Activated CD4-positive, alpha-beta memory T cell treated with anti-CD3 and anti-CD28 coated beads, Interleukin-2, amount 10 ng/mL, durations not matched to agents 7 days and 5 days (primary cell): ENCODE results near the gene MAP3K4. TPM values are rescaled to one million over a fixed set of nuclear protein-coding genes. Genes with fewer than 3 reads are reported as not detected.
A peak's percentile ranks its signal among the peaks of the same experiment; 100 is the strongest.
"Not testable (repeated sequence)": the region's sequence is repeated elsewhere in the genome, so short reads cannot be mapped to it uniquely, and the experiment has no call there.

Experiments
- CTCF ChIA-PET: fragments of 350-600 bp; sonication (Branson Sonifier 250); formaldehyde crosslinking; loops from one replicate; lab custom pipeline; 2021; ENCODE audit warnings: antibody characterized with exemption, inconsistent platforms; lab: Charles Lee
- POLR2A ChIA-PET: fragments of 350-600 bp; sonication (Branson Sonifier 250); formaldehyde crosslinking; loops from one replicate; lab custom pipeline; 2021; ENCODE audit warnings: antibody characterized with exemption; lab: Charles Lee
- DNase-seq: peaks from one replicate; pipeline ENCODE4 v3.0.0-alpha.2; 2020
- H3K27ac Mint-ChIP-seq: one replicate; pipeline ENCODE4 v1.8.0; 2021; ENCODE audit warnings: mild to moderate bottlenecking, mixed read lengths
- H3K27me3 Mint-ChIP-seq: one replicate; pipeline ENCODE4 v1.8.0; 2021; ENCODE audit warnings: mixed read lengths
- H3K36me3 Mint-ChIP-seq: one replicate; pipeline ENCODE4 v1.8.0; 2021; ENCODE audit warnings: low read depth, mixed read lengths
- H3K4me1 Mint-ChIP-seq: one replicate; pipeline ENCODE4 v1.8.0; 2021; ENCODE audit warnings: mixed read lengths
- H3K4me3 Mint-ChIP-seq: one replicate; pipeline ENCODE4 v1.8.0; 2021; ENCODE audit warnings: mild to moderate bottlenecking, mixed read lengths
- H3K9me3 Mint-ChIP-seq: one replicate; pipeline ENCODE4 v1.8.0; 2021; ENCODE audit warnings: mixed read lengths
- total RNA-seq, 2 experiments: library from RNA; stranded (reverse); gene quantifications; one replicate each; pipeline ENCODE4 v1.2.3, GENCODE V29; 2021

MAP3K4 gene
- total RNA-seq, 2 experiments from 2014 or later: 40.0 to 50.6 TPM

DNA sequence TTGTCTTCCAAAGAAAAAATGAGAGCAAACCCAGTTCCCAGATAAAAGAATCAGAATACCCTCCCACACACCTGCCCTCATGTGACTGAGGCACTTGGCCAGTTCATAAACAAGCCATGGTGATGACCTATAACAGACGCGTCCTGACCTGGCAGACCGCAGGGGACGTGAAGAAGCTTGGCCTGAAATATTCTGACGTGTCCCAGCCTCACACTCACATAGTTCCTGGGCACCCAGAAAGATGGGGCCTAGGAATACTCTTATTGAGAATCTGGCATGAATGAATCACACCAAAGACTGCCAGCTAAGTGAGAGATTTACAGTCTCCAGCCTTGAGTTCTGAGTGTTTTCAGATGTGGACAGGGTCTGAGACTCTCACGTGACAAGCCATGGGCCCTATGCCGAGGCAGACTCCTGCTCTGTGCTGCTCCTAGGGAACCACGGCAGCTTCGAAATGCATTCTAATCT is 17.2 kb upstream of the MAP3K4 start:
- no peaks in the 10 kb centered on the region for H3K9me3 Mint-ChIP-seq
- H3K4me1 Mint-ChIP-seq: no peaks in the 10 kb centered on the region
- ChIA-PET POLR2A (no interaction called here), CTCF (no interaction called here)
- no peaks in the 10 kb centered on the region for H3K36me3 Mint-ChIP-seq
- H3K4me3 Mint-ChIP-seq: no peak overlapping the region
- DNase-seq: no peak
- peaks cover 6% of the 10 kb centered on the region for H3K27me3 Mint-ChIP-seq
- no peak overlapping the region for H3K27ac Mint-ChIP-seq

DNA sequence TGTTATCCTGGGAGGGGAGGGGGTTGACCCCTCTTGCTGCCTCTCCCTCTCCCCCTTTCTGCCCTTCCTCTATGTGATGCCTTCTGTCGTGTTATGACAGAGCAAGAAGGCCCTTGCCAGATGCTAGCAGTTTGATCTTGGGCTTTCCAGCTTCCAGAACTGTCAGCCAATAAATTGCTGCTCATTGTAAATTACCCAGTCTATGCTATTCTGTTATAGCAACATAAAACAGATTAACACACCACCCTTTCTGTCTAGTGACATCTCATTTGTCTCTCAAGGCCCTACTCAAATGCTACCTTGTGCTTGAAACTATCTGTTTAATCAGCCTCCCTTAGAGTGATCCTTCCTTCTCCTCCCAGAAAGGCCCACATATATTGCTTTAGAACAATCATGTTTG is 16.4 kb upstream of the MAP3K4 start:
- CTCF ChIA-PET: no interaction called here
- Mint-ChIP-seq H3K27ac (no peak overlapping the region), H3K4me3 (no peak overlapping the region), H3K9me3 (no peaks in the 10 kb centered on the region), H3K4me1 (no peaks in the 10 kb centered on the region), H3K27me3 (peaks cover 6% of the 10 kb centered on the region), H3K36me3 (no peaks in the 10 kb centered on the region)
- POLR2A ChIA-PET: no interaction called here
- DNase-seq: no peak

DNA sequence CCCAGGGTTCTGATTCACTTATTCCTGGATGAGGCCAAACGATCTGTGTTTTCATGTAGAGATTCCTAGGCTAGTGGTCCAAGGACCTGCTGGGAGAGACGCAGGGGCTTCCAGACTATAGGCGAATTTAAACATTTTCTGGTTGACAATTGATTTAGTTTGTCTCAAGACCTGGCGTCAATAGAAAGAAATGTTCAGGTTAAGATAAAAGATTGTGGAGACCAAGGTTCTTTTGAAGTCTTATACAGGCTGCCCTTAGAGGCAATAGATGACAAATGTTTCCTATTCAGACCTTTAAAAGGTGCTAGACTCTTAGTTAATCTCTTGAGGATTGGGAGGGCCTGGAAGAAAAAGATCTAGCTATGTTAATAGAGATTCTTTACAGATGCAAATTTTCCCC is 15.6 kb upstream of the MAP3K4 start:
- H3K4me3 Mint-ChIP-seq, DNase-seq, H3K36me3 Mint-ChIP-seq, CTCF ChIA-PET, H3K9me3 Mint-ChIP-seq, H3K27me3 Mint-ChIP-seq, H3K27ac Mint-ChIP-seq, POLR2A ChIA-PET, H3K4me1 Mint-ChIP-seq: not testable (repeated sequence)

GRCh38 chr6:160978141-160978901 is 13.2 kb upstream of the MAP3K4 start:
- Mint-ChIP-seq H3K9me3 (peaks cover 9% of the 10 kb centered on the region), H3K27me3 (peaks cover 11% of the 10 kb centered on the region), H3K27ac (no peak overlapping the region), H3K36me3 (peaks cover 4% of the 10 kb centered on the region), H3K4me3 (no peak overlapping the region), H3K4me1 (no peaks in the 10 kb centered on the region)
- ChIA-PET POLR2A (no interaction called here), CTCF (interaction anchor here (0.9 kb wide), 1 partner anchor 395 kb away, joined by 4 read pairs; no protein-coding TSS in a partner anchor)
- no peak for DNase-seq

GRCh38 chr6:160979061-160979708 is 12.4 kb upstream of the MAP3K4 start:
- H3K9me3 Mint-ChIP-seq: peaks cover 16% of the 10 kb centered on the region
- no peak for DNase-seq
- no peak overlapping the region for H3K27ac Mint-ChIP-seq
- peaks cover 7% of the 10 kb centered on the region for H3K36me3 Mint-ChIP-seq
- ChIA-PET CTCF (no interaction called here), POLR2A (no interaction called here)
- no peaks in the 10 kb centered on the region for H3K4me1 Mint-ChIP-seq
- peaks cover 11% of the 10 kb centered on the region for H3K27me3 Mint-ChIP-seq
- H3K4me3 Mint-ChIP-seq: no peak overlapping the region

DNA sequence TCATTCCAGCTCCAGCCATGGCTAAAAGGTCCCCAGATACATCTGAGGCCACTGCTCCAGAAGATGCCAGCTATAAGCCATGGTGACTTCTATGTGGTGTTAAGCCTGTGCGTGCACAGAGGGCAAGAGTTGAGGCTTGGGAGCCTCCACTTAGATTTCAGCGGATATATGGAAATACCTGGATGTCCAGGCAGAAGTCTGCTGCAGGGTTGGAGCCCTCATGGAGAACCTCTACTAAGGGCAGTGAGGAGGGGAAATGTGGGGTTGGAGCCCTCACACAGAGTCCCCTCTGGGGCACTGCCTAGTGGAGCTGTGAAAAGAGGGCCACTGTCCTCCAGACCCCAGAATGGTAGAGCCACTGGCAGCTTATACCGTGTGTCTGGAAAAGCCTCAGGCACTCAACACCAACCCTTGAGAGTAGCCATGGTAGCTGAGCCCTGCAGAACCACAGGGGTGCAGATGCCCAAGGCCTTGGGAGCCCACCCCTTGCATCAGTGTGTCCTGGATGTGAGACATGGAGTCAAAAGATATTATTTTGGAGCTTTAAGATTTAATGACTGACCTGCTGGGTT is 8.1 kb upstream of the MAP3K4 start:
- Mint-ChIP-seq H3K9me3 (peaks cover 20% of the 10 kb centered on the region), H3K27me3 (peaks cover 14% of the 10 kb centered on the region)
- H3K4me3 Mint-ChIP-seq, H3K36me3 Mint-ChIP-seq, POLR2A ChIA-PET, DNase-seq, H3K4me1 Mint-ChIP-seq, H3K27ac Mint-ChIP-seq, CTCF ChIA-PET: not testable (repeated sequence)

- no peak for DNase-seq
- Mint-ChIP-seq H3K4me1 (peaks cover 4% of the 10 kb centered on the region), H3K4me3 (no peak overlapping the region), H3K36me3 (peaks cover 9% of the 10 kb centered on the region), H3K27ac (no peak overlapping the region), H3K27me3 (peaks cover 12% of the 10 kb centered on the region), H3K9me3 (peaks cover 20% of the 10 kb centered on the region)
- ChIA-PET POLR2A (no interaction called here), CTCF (no interaction called here)
These were observed 4.7 kb upstream of the MAP3K4 start for GRCh38 chr6:160986851-160987250.

DNA sequence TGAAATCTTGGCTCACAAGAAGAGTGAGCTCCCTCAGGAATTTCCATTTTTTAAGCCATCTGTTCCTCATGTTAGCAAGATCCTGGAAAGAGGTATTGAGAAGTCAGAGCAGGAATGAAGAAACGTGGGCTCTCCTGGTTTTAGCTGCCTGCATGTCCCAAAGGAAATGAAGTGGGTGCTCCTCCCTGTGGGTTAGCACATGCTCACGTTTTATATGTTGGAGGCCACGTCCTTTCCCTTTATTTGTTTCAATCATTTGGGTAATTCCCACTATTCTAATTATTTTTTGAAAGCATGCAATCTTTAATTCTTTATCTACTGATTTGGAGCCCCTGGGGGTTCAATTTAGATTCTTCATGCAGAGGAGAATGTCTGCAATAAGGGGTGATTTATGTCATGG is 4.3 kb upstream of the MAP3K4 start:
- Mint-ChIP-seq H3K27me3 (peaks cover 9% of the 10 kb centered on the region), H3K27ac (no peak overlapping the region), H3K36me3 (peaks cover 9% of the 10 kb centered on the region), H3K4me3 (no peak overlapping the region), H3K9me3 (peaks cover 20% of the 10 kb centered on the region), H3K4me1 (peaks cover 4% of the 10 kb centered on the region)
- POLR2A ChIA-PET: no interaction called here
- CTCF ChIA-PET: no interaction called here
- no peak for DNase-seq

DNA sequence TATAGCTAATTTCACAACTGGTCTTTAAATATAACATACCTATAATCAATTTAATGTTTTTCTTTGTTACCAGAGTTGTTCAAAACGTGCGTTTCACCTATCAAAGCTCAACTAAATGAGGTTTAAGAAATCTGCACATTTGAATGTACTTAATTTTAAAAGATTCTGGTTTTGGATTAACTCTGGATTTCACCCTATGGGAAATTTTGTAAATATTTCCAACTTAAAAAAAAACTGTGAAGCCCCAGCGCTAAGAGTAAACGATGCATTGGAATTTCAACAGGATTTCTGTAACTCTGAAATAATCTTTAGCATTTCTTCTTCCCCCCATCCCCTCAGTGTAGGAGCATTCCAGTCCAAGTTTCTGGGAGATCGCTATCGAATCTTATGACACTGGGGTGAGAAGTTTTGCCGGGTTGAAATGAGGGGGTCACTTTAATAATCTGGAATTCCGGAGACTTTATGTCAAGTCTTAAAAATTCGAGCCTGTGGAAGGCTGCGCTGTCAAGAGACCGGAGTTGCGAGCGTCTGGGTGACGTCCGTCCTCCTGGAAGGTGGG is 643 bp upstream of the MAP3K4 start:
- ChIA-PET CTCF (interaction anchor here (0.6 to 5.7 kb wide), 4 partner anchors 62 to 426 kb away, joined by 3 to 42 read pairs (median 4); partner anchors contain the start of gene AGPAT4), POLR2A (interaction anchor here (0.6 to 2.1 kb wide), 7 partner anchors 31 to 283 kb away, joined by 3 to 17 read pairs (median 3); partner anchors contain the start of gene AGPAT4)
- H3K27ac Mint-ChIP-seq: no peak overlapping the region

DNA sequence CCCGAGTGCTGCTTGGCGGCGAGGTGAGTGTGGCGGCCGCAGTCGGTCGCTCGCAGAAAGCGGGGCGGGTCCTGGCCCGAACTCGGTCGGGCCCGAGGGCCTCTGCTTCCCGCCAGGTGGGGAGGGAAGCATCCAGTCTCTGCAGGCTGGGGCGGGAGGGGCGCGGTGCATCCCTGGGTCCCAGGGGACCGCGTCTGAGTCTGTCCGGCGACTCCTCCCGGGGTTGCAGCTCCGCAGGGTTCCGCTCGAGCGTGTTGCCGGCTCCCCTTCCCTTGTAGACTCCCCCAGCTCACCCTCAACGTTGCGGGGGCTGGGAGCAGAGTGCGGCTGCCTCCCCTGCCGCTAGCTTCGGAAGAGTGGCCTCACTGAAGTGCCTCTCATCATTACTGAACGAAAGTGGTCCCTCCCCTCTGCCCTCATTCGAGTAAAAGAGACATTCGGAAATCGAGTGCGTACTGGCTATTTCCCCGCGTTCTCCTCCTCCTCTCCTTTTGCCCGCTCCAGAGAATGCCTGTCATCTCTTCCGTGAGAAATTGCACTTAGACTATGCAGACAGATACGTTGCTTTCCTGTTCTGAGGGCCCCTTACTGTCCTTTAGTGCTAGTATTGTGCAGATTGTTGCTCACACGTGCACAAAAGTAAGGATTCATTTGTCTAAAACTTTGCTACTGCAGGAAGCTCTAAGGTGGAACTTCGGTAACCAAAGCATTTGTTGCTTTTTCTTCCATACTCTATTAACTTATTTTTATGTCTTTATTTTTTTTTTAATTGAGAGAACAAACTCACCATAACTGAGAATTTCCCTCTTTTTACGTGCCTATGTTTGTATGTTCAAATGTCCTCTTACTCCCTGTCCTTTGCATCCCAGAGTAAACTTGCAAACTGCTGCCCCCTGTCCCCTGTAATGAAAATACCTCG is 751 bp downstream of the MAP3K4 start:
- peak; percentile 34 for DNase-seq
- POLR2A ChIA-PET: interaction anchor here (0.6 to 2.1 kb wide), 6 partner anchors 9 to 281 kb away, joined by 3 to 17 read pairs (median 4); partner anchors contain the start of gene AGPAT4
- H3K36me3 Mint-ChIP-seq: peaks cover 9% of the 10 kb centered on the region
- H3K4me3 Mint-ChIP-seq: peak overlapping the region; percentile 90
- H3K9me3 Mint-ChIP-seq: no peaks in the 10 kb centered on the region
- peak overlapping the region; percentile 83 for H3K27ac Mint-ChIP-seq
- CTCF ChIA-PET: interaction anchor here (0.8 to 5.7 kb wide), 13 partner anchors 13 to 380 kb away, joined by 3 to 42 read pairs (median 3); partner anchors contain the start of gene AGPAT4
- peaks cover 28% of the 10 kb centered on the region for H3K4me1 Mint-ChIP-seq
- H3K27me3 Mint-ChIP-seq: peaks cover 9% of the 10 kb centered on the region

More for the DNA sequence above, 643 bp upstream of the MAP3K4 start:
- Mint-ChIP-seq H3K36me3 (peaks cover 9% of the 10 kb centered on the region), H3K27me3 (peaks cover 9% of the 10 kb centered on the region), H3K4me1 (peaks cover 28% of the 10 kb centered on the region), H3K4me3 (peak overlapping the region; percentile 90), H3K9me3 (no peaks in the 10 kb centered on the region)
- no peak for DNase-seq

- H3K36me3 Mint-ChIP-seq: peaks cover 9% of the 10 kb centered on the region
- no peaks in the 10 kb centered on the region for H3K9me3 Mint-ChIP-seq
- H3K4me3 Mint-ChIP-seq: peak overlapping the region; percentile 90
- POLR2A ChIA-PET: interaction anchor here (2.1 kb wide), 1 partner anchor 88 kb away, joined by 17 read pairs; no protein-coding TSS in a partner anchor
- CTCF ChIA-PET: interaction anchor here (0.8 to 5.7 kb wide), 12 partner anchors 13 to 379 kb away, joined by 3 to 42 read pairs (median 4); partner anchors contain the start of gene AGPAT4
- peaks cover 6% of the 10 kb centered on the region for H3K27me3 Mint-ChIP-seq
- H3K4me1 Mint-ChIP-seq: peaks cover 28% of the 10 kb centered on the region
- peak overlapping the region; percentile 83 for H3K27ac Mint-ChIP-seq
- DNase-seq: no peak
These were observed 1.4 kb downstream of the MAP3K4 start for GRCh38 chr6:160992980-160993314.

- Mint-ChIP-seq H3K4me1 (peaks cover 28% of the 10 kb centered on the region), H3K27me3 (peaks cover 1% of the 10 kb centered on the region), H3K27ac (no peak overlapping the region), H3K36me3 (peaks cover 9% of the 10 kb centered on the region), H3K4me3 (no peak overlapping the region), H3K9me3 (no peaks in the 10 kb centered on the region)
- no peak for DNase-seq
- ChIA-PET CTCF (no interaction called here), POLR2A (no interaction called here)
These were observed 3.7 kb downstream of the MAP3K4 start for GRCh38 chr6:160995271-160995670.
